ENCODE results near the gene ZNF423. TPM values are rescaled to one million over a fixed set of nuclear protein-coding genes. Genes with fewer than 3 reads are reported as not detected.
A peak's percentile ranks its signal among the peaks of the same experiment; 100 is the strongest.

The ZNF423 gene
- total and polyA plus RNA-seq, 2 of the 13 experiments (the other 11 are each of a cell fraction or from before 2014, with no cell fraction given) = 0.07 to 0.31 TPM

- TF ChIP-seq THRA (CRISPR knock-in tag; IDR thresholded peaks at IDR 0.05; ENCODE audit: borderline replicate concordance) = 0 out of 2 replicates have a peak, but pooled peaks have one; percentile 18
- 0 out of 2 replicates have a peak, but pooled peaks have one; percentile 43 for TF ChIP-seq PHF21A (CRISPR knock-in tag; IDR thresholded peaks at IDR 0.05)
- no peak for TF ChIP-seq RBM39 (IDR thresholded peaks at IDR 0.05; ENCODE audit: low read depth, low read length, poor library complexity, severe bottlenecking)
- TF ChIP-seq, protein P1, sequence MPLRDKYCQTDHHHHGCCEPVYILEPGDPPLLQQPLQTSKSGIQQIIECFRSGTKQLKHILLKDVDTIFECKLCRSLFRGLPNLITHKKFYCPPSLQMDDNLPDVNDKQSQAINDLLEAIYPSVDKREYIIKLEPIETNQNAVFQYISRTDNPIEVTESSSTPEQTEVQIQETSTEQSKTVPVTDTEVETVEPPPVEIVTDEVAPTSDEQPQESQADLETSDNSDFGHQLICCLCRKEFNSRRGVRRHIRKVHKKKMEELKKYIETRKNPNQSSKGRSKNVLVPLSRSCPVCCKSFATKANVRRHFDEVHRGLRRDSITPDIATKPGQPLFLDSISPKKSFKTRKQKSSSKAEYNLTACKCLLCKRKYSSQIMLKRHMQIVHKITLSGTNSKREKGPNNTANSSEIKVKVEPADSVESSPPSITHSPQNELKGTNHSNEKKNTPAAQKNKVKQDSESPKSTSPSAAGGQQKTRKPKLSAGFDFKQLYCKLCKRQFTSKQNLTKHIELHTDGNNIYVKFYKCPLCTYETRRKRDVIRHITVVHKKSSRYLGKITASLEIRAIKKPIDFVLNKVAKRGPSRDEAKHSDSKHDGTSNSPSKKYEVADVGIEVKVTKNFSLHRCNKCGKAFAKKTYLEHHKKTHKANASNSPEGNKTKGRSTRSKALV (CRISPR knock-in tag; IDR thresholded peaks at IDR 0.05) = no peak
- TF ChIP-seq ZNF607 (CRISPR knock-in tag; IDR thresholded peaks at IDR 0.05; ENCODE audit: borderline replicate concordance) = no peak
- 0 out of 2 replicates have a peak, but pooled peaks have one; percentile 19 for TF ChIP-seq ZSCAN9 (CRISPR knock-in tag; IDR thresholded peaks at IDR 0.05; ENCODE audit: borderline replicate concordance)
- TF ChIP-seq BRF2 (CRISPR knock-in tag; IDR thresholded peaks at IDR 0.05) = no peak
- TF ChIP-seq ZNF782 (CRISPR knock-in tag; IDR thresholded peaks at IDR 0.05; ENCODE audit: borderline replicate concordance) = no peak
- no peak for TF ChIP-seq PTBP1 (IDR thresholded peaks at IDR 0.05; ENCODE audit: low read depth, low read length, poor library complexity, severe bottlenecking)
- TF ChIP-seq SNAPC2 (CRISPR knock-in tag; IDR thresholded peaks at IDR 0.05) = no peak
- TF ChIP-seq RARA (CRISPR knock-in tag; IDR thresholded peaks at IDR 0.05) = peak; percentile 77
- TF ChIP-seq ZFP41 (CRISPR knock-in tag; IDR thresholded peaks at IDR 0.05; ENCODE audit: borderline replicate concordance) = no peak
- TF ChIP-seq, protein P2, sequence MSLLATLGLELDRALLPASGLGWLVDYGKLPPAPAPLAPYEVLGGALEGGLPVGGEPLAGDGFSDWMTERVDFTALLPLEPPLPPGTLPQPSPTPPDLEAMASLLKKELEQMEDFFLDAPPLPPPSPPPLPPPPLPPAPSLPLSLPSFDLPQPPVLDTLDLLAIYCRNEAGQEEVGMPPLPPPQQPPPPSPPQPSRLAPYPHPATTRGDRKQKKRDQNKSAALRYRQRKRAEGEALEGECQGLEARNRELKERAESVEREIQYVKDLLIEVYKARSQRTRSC (CRISPR knock-in tag; IDR thresholded peaks at IDR 0.05; ENCODE audit: low read depth) = no peak
- no peak for TF ChIP-seq AGO1 (IDR thresholded peaks at IDR 0.05; ENCODE audit: low read depth, low read length, poor library complexity, severe bottlenecking)
- TF ChIP-seq MZF1 (CRISPR knock-in tag; IDR thresholded peaks at IDR 0.05; ENCODE audit: borderline replicate concordance) = no peak
- TF ChIP-seq, protein P3, sequence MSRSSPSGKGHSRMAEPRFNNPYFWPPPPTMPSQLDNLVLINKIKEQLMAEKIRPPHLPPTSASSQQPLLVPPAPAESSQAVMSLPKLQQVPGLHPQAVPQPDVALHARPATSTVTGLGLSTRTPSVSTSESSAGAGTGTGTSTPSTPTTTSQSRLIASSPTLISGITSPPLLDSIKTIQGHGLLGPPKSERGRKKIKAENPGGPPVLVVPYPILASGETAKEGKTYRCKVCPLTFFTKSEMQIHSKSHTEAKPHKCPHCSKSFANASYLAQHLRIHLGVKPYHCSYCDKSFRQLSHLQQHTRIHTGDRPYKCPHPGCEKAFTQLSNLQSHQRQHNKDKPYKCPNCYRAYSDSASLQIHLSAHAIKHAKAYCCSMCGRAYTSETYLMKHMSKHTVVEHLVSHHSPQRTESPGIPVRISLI (CRISPR knock-in tag; IDR thresholded peaks at IDR 0.05; ENCODE audit: borderline replicate concordance) = peak; percentile 96
- TF ChIP-seq ZKSCAN5 (CRISPR knock-in tag; IDR thresholded peaks at IDR 0.05) = no peak
- no peak for TF ChIP-seq CAMTA2 (CRISPR knock-in tag; IDR thresholded peaks at IDR 0.05; ENCODE audit: borderline replicate concordance)
- TF ChIP-seq ZBTB21 (CRISPR knock-in tag; IDR thresholded peaks at IDR 0.05) = peak; percentile 76; the same call in 1 of the 2 replicates
- TF ChIP-seq TAF1 (CRISPR knock-in tag; IDR thresholded peaks at IDR 0.05) = no peak
- TF ChIP-seq ZFP82 (CRISPR knock-in tag; IDR thresholded peaks at IDR 0.05; ENCODE audit: borderline replicate concordance) = no peak
Observed at GRCh38 chr16:49884033-49885015, 28.4 kb upstream of the ZNF423 start (continued).

All from HepG2 (cell line).